Fibroblast of lung (primary cell): ENCODE measurements around the gene GABRG3. TPM values are rescaled to one million over a fixed set of nuclear protein-coding genes. Genes with fewer than 3 reads are reported as not detected.

ENCODE experiments used
- DNase-seq, 2 donors: peaks; one replicate each; pipeline versions ENCODE4 v3.0.0 to v3.0.0-alpha.2; 2010; ENCODE audit warnings: low read depth in 2 of 2
- H2AFZ ChIP-seq: 2 replicates; pipeline ENCODE4 v1.5.1; 2012; ENCODE audit warnings: low read length, control low read depth, inconsistent platforms
- H3K27ac ChIP-seq: 2 replicates; pipeline ENCODE4 v1.5.1; 2011; ENCODE audit warnings: low read length, control low read depth; ENCODE audit not compliant: insufficient read depth
- H3K27me3 ChIP-seq: 2 replicates; pipeline ENCODE4 v1.5.1; 2011; ENCODE audit warnings: mild to moderate bottlenecking, low read length; ENCODE audit not compliant: control insufficient read depth, insufficient read depth
- H3K36me3 ChIP-seq: 2 replicates; pipeline ENCODE4 v1.5.1; 2011; ENCODE audit warnings: low read length; ENCODE audit not compliant: control insufficient read depth, insufficient read depth
- H3K4me1 ChIP-seq: 2 replicates; pipeline ENCODE4 v1.5.1; 2011; ENCODE audit warnings: low read length; ENCODE audit not compliant: control insufficient read depth, insufficient read depth; ENCODE audit errors: extremely low read depth
- H3K4me2 ChIP-seq: 2 replicates; pipeline ENCODE4 v1.5.1; 2011; ENCODE audit warnings: low read length, control low read depth; ENCODE audit not compliant: insufficient read depth; ENCODE audit errors: extremely low read depth
- H3K4me3 ChIP-seq, 4 experiments: fragments of 200-600 bp in 1 of 4; sonication (generic) in 1 of 4; replicated peaks in 1 of 4; 2 replicates each; pipeline ENCODE4 v1.5.1; 2011 to 2016; ENCODE audit warnings: low read length in 4 of 4, low read depth in 3 of 4, mild to moderate bottlenecking in 3 of 4, control low read depth in 2 of 4, inconsistent platforms in 1 of 4, mixed read lengths in 1 of 4; ENCODE audit not compliant: insufficient read depth in 1 of 4; ENCODE audit errors: control extremely low read depth in 1 of 4
- H3K79me2 ChIP-seq: 2 replicates; pipeline ENCODE4 v1.5.1; 2012; ENCODE audit warnings: mild to moderate bottlenecking, low read length, inconsistent platforms; ENCODE audit not compliant: control insufficient read depth, insufficient read depth
- H3K9ac ChIP-seq: 2 replicates; pipeline ENCODE4 v1.5.1; 2011; ENCODE audit warnings: mild to moderate bottlenecking, low read length, control low read depth; ENCODE audit not compliant: insufficient read depth
- H3K9me3 ChIP-seq: 2 replicates; pipeline ENCODE4 v1.5.1; 2012; ENCODE audit warnings: low read depth, low read length; ENCODE audit not compliant: control insufficient read depth, insufficient read depth
- H4K20me1 ChIP-seq: 2 replicates; pipeline ENCODE4 v1.5.1; 2011; ENCODE audit warnings: low read length; ENCODE audit not compliant: control insufficient read depth, insufficient read depth; ENCODE audit errors: extremely low read depth
- CTCF ChIP-seq, 2 donors: IDR thresholded peaks in 1 of 2; conservative IDR thresholded peaks in 1 of 2; 1 replicate in 1 of 2; 2 replicates in 1 of 2; pipeline ENCODE4 v1.5.1; 2011 to 2012; ENCODE audit warnings: low read length in 2 of 2, control low read depth in 1 of 2, inconsistent platforms in 1 of 2, low read depth in 1 of 2, mild to moderate bottlenecking in 1 of 2
- EZH2 ChIP-seq: IDR thresholded peaks from 2 replicates; pipeline ENCODE4 v1.5.1; 2012; ENCODE audit warnings: low read length, control low read depth, mild to moderate bottlenecking; ENCODE audit errors: missing control alignments
- polyA plus RNA-seq, 2 donors: library from polyadenylated mRNA; depleted of rRNA in 1 of 2; stranded (reverse) in 1 of 2; unstranded in 1 of 2; fragments of >200 nt; gene quantifications; 2 replicates each; pipeline ENCODE4 v1.2.1, GENCODE V29; 2011 to 2012; ENCODE audit warnings: missing spikeins in 1 of 2
- total RNA-seq: library from RNA; depleted of rRNA; stranded (reverse); fragments of >200 nt; gene quantifications from 2 replicates; pipeline ENCODE4 v1.2.1, GENCODE V29; 2014

Gene GABRG3
- total and polyA plus RNA-seq, 2 donors (not counting 1 experiment from before 2014, with no cell fraction given), result not detected

- Histone ChIP-seq H3K4me3 (no peak overlapping the region), H3K9ac (no peak overlapping the region), H3K9me3 (no peaks in the 10 kb centered on the region), H2AFZ (no peak overlapping the region), H3K4me1 (no peaks in the 10 kb centered on the region), H3K79me2 (no peaks in the 10 kb centered on the region), H3K4me2 (no peak overlapping the region), H4K20me1 (no peaks in the 10 kb centered on the region), H3K27me3 (no peaks in the 10 kb centered on the region), H3K27ac (no peak overlapping the region), H3K36me3 (no peaks in the 10 kb centered on the region)
- DNase-seq, result no peak
- TF ChIP-seq EZH2 (no peak), CTCF (conservative IDR thresholded peaks at IDR 0.05 in 1 of 2, IDR thresholded peaks at IDR 0.05 in 1 of 2; ENCODE audit: low read depth in 1 of 2, low read length in 2 of 2) (no peak)
These were observed 71.7 kb downstream of the GABRG3 start for GRCh38 chr15:27042646-27043045.

GRCh38 chr15:27043770-27044169 lies 72.8 kb downstream of the GABRG3 start:
- Histone ChIP-seq H3K27me3 (no peaks in the 10 kb centered on the region), H3K9me3 (no peaks in the 10 kb centered on the region), H4K20me1 (no peaks in the 10 kb centered on the region), H3K36me3 (no peaks in the 10 kb centered on the region), H3K4me3 (no peak overlapping the region), H3K27ac (no peak overlapping the region), H2AFZ (no peak overlapping the region), H3K4me1 (no peaks in the 10 kb centered on the region), H3K79me2 (no peaks in the 10 kb centered on the region), H3K9ac (no peak overlapping the region), H3K4me2 (no peak overlapping the region)
- DNase-seq, result no peak
- no peak for TF ChIP-seq EZH2
- TF ChIP-seq CTCF (conservative IDR thresholded peaks at IDR 0.05 in 1 of 2, IDR thresholded peaks at IDR 0.05 in 1 of 2; ENCODE audit: low read depth in 1 of 2, low read length in 2 of 2), result no peak

GRCh38 chr15:27045796-27046195 lies 74.8 kb downstream of the GABRG3 start:
- no peaks in the 10 kb centered on the region for H3K4me1 ChIP-seq
- no peaks in the 10 kb centered on the region for H3K9me3 ChIP-seq
- H3K79me2 ChIP-seq, result no peaks in the 10 kb centered on the region
- no peak overlapping the region for H3K4me3 ChIP-seq
- H3K36me3 ChIP-seq, result no peaks in the 10 kb centered on the region
- no peak for TF ChIP-seq EZH2
- TF ChIP-seq CTCF (conservative IDR thresholded peaks at IDR 0.05 in 1 of 2, IDR thresholded peaks at IDR 0.05 in 1 of 2; ENCODE audit: low read depth in 1 of 2, low read length in 2 of 2), result no peak
- no peak overlapping the region for H2AFZ ChIP-seq
- no peak for DNase-seq
- no peaks in the 10 kb centered on the region for H4K20me1 ChIP-seq
- no peak overlapping the region for H3K27ac ChIP-seq
- no peaks in the 10 kb centered on the region for H3K27me3 ChIP-seq
- no peak overlapping the region for H3K9ac ChIP-seq
- no peak overlapping the region for H3K4me2 ChIP-seq
